ENCODE results near the gene C1QL1.

C1QL1 gene

GRCh38 chr17:44912763-44913544, 55.1 kb downstream of the C1QL1 start:
- no peak for DNase-seq

GRCh38 chr17:44911133-44912001, 56.7 kb downstream of the C1QL1 start:
- DNase-seq = peak; percentile 61

GRCh38 chr17:44910231-44911106, 57.6 kb downstream of the C1QL1 start:
- DNase-seq = no peak

All from EL (cell line).